Activated B cell treated with CpG ODN at 0.5 μM for 24 hours (primary cell): ENCODE data around the gene FNIP2. TPM values are rescaled to one million over a fixed set of nuclear protein-coding genes. Genes with fewer than 3 reads are reported as not detected.
"Not testable (repeated sequence)": the region's sequence is repeated elsewhere in the genome, so short reads cannot be mapped to it uniquely, and the experiment has no call there.

Experiments used
- ATAC-seq: fragments of 200-7000 bp; cut with Tn5 transposase; one replicate; pipeline ENCODE4 v1.10.0; 2021; ENCODE audit warnings: low read depth, mild to moderate bottlenecking, moderate library complexity
- CTCF ChIA-PET: fragments of 350-600 bp; sonication (Branson Sonifier 250); formaldehyde crosslinking; loops from one replicate; lab custom pipeline; 2021; ENCODE audit warnings: antibody characterized with exemption; lab: Charles Lee
- POLR2A ChIA-PET: fragments of 350-600 bp; sonication (Branson Sonifier 250); formaldehyde crosslinking; loops from one replicate; lab custom pipeline; 2021; ENCODE audit warnings: antibody characterized with exemption; lab: Charles Lee
- DNase-seq: peaks from one replicate; pipeline ENCODE4 v3.0.0; 2022
- H3K27ac Mint-ChIP-seq: one replicate; pipeline ENCODE4 v1.8.0; 2020; ENCODE audit warnings: mixed read lengths
- H3K27me3 Mint-ChIP-seq: one replicate; pipeline ENCODE4 v1.8.0; 2021; ENCODE audit warnings: mixed read lengths
- H3K36me3 Mint-ChIP-seq: one replicate; pipeline ENCODE4 v1.8.0; 2021; ENCODE audit warnings: low read depth, mixed read lengths
- H3K4me1 Mint-ChIP-seq: one replicate; pipeline ENCODE4 v1.8.0; 2021; ENCODE audit warnings: mixed read lengths
- H3K4me3 Mint-ChIP-seq: one replicate; pipeline ENCODE4 v1.8.0; 2020; ENCODE audit warnings: mild to moderate bottlenecking, mixed read lengths
- H3K9me3 Mint-ChIP-seq: one replicate; pipeline ENCODE4 v1.8.0; 2020; ENCODE audit warnings: mixed read lengths
- intact Hi-C: fragments of 100-400 bp; cut with micrococcal nuclease; formaldehyde crosslinking; loops from one replicate; pipeline ENCODE4 v1.15.1; 2024
- total RNA-seq: library from RNA; stranded (reverse); gene quantifications from 2 replicates; pipeline ENCODE4 v1.2.3, GENCODE V29; 2022
- TF ChIP-seq, protein P1 (sequence below): fragments of 200-600 bp; IDR thresholded peaks from one replicate; pipeline ENCODE4 v1.8.0; 2022; ENCODE audit warnings: antibody characterized with exemption, mild to moderate bottlenecking

Gene FNIP2
- total RNA-seq, 1 donor from 2014 or later = not detected

GRCh38 chr4:158948071-158948470 lies 179.2 kb downstream of the FNIP2 start:
- TF ChIP-seq, protein P1, sequence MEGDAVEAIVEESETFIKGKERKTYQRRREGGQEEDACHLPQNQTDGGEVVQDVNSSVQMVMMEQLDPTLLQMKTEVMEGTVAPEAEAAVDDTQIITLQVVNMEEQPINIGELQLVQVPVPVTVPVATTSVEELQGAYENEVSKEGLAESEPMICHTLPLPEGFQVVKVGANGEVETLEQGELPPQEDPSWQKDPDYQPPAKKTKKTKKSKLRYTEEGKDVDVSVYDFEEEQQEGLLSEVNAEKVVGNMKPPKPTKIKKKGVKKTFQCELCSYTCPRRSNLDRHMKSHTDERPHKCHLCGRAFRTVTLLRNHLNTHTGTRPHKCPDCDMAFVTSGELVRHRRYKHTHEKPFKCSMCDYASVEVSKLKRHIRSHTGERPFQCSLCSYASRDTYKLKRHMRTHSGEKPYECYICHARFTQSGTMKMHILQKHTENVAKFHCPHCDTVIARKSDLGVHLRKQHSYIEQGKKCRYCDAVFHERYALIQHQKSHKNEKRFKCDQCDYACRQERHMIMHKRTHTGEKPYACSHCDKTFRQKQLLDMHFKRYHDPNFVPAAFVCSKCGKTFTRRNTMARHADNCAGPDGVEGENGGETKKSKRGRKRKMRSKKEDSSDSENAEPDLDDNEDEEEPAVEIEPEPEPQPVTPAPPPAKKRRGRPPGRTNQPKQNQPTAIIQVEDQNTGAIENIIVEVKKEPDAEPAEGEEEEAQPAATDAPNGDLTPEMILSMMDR = no peak
- H3K27me3 Mint-ChIP-seq = peaks cover 12% of the 10 kb centered on the region

DNA sequence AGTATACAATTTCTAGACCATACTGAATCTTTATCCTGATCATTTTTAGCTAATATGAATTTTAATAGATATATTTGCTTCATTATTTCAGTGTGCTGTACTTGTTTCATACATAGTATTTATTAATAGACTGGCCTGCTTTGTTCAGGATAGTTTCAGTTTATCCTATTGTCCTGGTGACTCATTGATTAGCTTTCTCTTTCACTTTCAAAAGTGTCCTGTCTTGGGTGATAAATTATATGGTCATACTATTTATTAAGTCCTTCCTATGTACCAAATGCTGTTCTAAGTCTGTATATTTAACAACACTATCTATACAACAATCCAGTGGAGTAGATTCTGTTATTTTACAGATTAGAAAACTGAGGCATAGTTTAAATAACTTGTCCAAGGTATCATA lies 180.3 kb downstream of the FNIP2 start:
- TF ChIP-seq, protein P1 = no peak
- Mint-ChIP-seq H3K9me3 (peaks cover 17% of the 10 kb centered on the region), H3K27ac (no peak overlapping the region), H3K4me1 (no peaks in the 10 kb centered on the region), H3K4me3 (no peak overlapping the region), H3K36me3 (no peaks in the 10 kb centered on the region), H3K27me3 (peaks cover 12% of the 10 kb centered on the region)
- POLR2A ChIA-PET = no interaction called here
- intact Hi-C loops = no loop called here
- CTCF ChIA-PET = no interaction called here
- DNase-seq = no peak
- ATAC-seq = no peak

More at GRCh38 chr4:158948071-158948470, 179.2 kb downstream of the FNIP2 start:
- no peak for ATAC-seq
- Mint-ChIP-seq H3K4me1 (no peaks in the 10 kb centered on the region), H3K36me3 (no peaks in the 10 kb centered on the region), H3K9me3 (peaks cover 17% of the 10 kb centered on the region), H3K27ac (no peak overlapping the region), H3K4me3 (no peak overlapping the region)
- CTCF ChIA-PET = no interaction called here
- DNase-seq = no peak
- intact Hi-C loops = no loop called here
- POLR2A ChIA-PET = no interaction called here

- not testable (repeated sequence) for H3K36me3 Mint-ChIP-seq
Measured at GRCh38 chr4:158952221-158952774, 183.5 kb downstream of the FNIP2 start.

DNA sequence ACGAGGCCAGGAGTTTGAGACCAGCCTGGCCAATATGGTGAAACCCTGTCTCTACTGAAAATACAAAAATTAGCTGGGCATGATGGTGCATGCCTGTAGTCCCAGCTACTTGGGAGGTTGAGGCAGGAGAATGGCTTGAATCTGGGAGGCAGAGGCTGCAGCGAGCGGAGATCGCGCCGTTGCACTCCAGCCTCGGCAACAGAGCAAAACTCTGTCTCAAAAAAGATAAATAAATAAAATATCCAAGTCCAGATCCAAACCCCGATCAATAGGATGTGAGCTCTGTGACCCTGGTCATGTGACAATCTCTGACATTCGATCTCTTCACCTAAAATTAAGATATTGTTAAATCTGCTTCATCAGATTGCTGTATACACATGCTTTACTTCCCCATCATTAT lies 187.5 kb downstream of the FNIP2 start:
- H3K27me3 Mint-ChIP-seq, H3K4me1 Mint-ChIP-seq, POLR2A ChIA-PET, H3K27ac Mint-ChIP-seq, ATAC-seq, DNase-seq, CTCF ChIA-PET, intact Hi-C loops, H3K36me3 Mint-ChIP-seq, H3K4me3 Mint-ChIP-seq: not testable (repeated sequence)
- H3K9me3 Mint-ChIP-seq = peaks cover 18% of the 10 kb centered on the region

More at GRCh38 chr4:158952221-158952774, 183.5 kb downstream of the FNIP2 start:
- CTCF ChIA-PET, H3K27me3 Mint-ChIP-seq, H3K27ac Mint-ChIP-seq, DNase-seq, H3K4me3 Mint-ChIP-seq, ATAC-seq, H3K4me1 Mint-ChIP-seq, POLR2A ChIA-PET, intact Hi-C loops: not testable (repeated sequence)
- H3K9me3 Mint-ChIP-seq = peaks cover 19% of the 10 kb centered on the region

DNA sequence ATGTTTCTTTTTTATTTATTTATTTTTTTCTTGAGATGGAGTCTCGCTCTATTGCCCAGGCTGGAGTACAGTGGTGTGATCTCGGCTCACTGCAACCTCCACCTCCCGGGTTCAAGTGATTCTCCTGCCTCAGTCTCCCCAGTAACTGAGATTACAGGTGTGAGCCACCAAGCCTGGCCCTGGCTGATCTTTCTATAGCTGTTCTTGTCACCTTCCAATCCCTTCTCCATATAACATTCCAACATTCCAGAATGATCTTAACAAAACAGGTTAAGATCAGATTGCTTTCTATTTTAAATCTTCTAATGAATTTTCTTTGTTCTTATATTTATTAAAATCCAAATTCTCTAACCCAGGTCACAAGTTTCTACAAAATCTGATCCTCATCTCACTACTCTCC lies 188.1 kb downstream of the FNIP2 start:
- intact Hi-C loops, H3K4me1 Mint-ChIP-seq, POLR2A ChIA-PET: not testable (repeated sequence)

More for the DNA sequence above, 188.1 kb downstream of the FNIP2 start:
- H3K4me3 Mint-ChIP-seq, CTCF ChIA-PET, H3K27me3 Mint-ChIP-seq, H3K27ac Mint-ChIP-seq, ATAC-seq, H3K36me3 Mint-ChIP-seq, DNase-seq: not testable (repeated sequence)
- H3K9me3 Mint-ChIP-seq = peaks cover 12% of the 10 kb centered on the region

Other genes with a start within 250 kb of the FNIP2 start
- not detected in 2 replicates for gene RXFP1, start 247.1 kb upstream of the FNIP2 start, total RNA-seq
- gene C4orf46, start 97.1 kb upstream of the FNIP2 start, total RNA-seq = 5.4 and 7.9 TPM in 2 replicates
- gene ETFDH, start 96.7 kb upstream of the FNIP2 start, total RNA-seq = 12.0 and 15.4 TPM in 2 replicates
- gene PPID, start 45.6 kb upstream of the FNIP2 start, total RNA-seq = 28.5 and 29.8 TPM in 2 replicates